GM18909 (cell line): ENCODE data around the gene STARD3NL.
"Not testable (repeated sequence)": the region's sequence is repeated elsewhere in the genome, so short reads cannot be mapped to it uniquely, and the experiment has no call there.

ENCODE experiments used
- ATAC-seq: cut with Tn5 transposase; IDR thresholded peaks from one replicate; pipeline ENCODE4 v1.9.1; 2021; ENCODE audit warnings: mild to moderate bottlenecking; ENCODE audit not compliant: unreplicated experiment, poor library complexity

Gene STARD3NL

GRCh38 chr7:38215735-38216670, 38.0 kb downstream of the STARD3NL start:
- ATAC-seq, result peak; percentile 82

- no peak for ATAC-seq
Measured at GRCh38 chr7:38217672-38218071, 39.6 kb downstream of the STARD3NL start.

- ATAC-seq, result peak; percentile 81
Measured at GRCh38 chr7:38220452-38220851, 42.4 kb downstream of the STARD3NL start.

GRCh38 chr7:38222481-38223096, 44.5 kb downstream of the STARD3NL start:
- ATAC-seq, result peak; percentile 46

- ATAC-seq, result no peak
Measured at GRCh38 chr7:38223306-38223705, 45.3 kb downstream of the STARD3NL start.

GRCh38 chr7:38224392-38224791, 46.3 kb downstream of the STARD3NL start:
- no peak for ATAC-seq

GRCh38 chr7:38229386-38229785, 51.3 kb downstream of the STARD3NL start:
- no peak for ATAC-seq

- ATAC-seq, result no peak
Measured at GRCh38 chr7:38229884-38230642, 52.0 kb downstream of the STARD3NL start.

GRCh38 chr7:38232502-38233366, 54.7 kb downstream of the STARD3NL start:
- peak; percentile 97 for ATAC-seq

GRCh38 chr7:38234759-38235158, 56.7 kb downstream of the STARD3NL start:
- ATAC-seq, result not testable (repeated sequence)

- ATAC-seq, result no peak
Measured at GRCh38 chr7:38235606-38236005, 57.6 kb downstream of the STARD3NL start.

- not testable (repeated sequence) for ATAC-seq
Measured at GRCh38 chr7:38239129-38239528, 61.1 kb downstream of the STARD3NL start.

GRCh38 chr7:38241071-38241470, 63.0 kb downstream of the STARD3NL start:
- ATAC-seq, result no peak

GRCh38 chr7:38242814-38243213, 64.8 kb downstream of the STARD3NL start:
- ATAC-seq, result no peak

GRCh38 chr7:38243345-38243744, 65.3 kb downstream of the STARD3NL start:
- not testable (repeated sequence) for ATAC-seq

GRCh38 chr7:38244516-38244915, 66.5 kb downstream of the STARD3NL start:
- no peak for ATAC-seq

GRCh38 chr7:38245409-38245977, 67.4 kb downstream of the STARD3NL start:
- ATAC-seq, result no peak

- no peak for ATAC-seq
Measured at GRCh38 chr7:38248069-38248567, 70.1 kb downstream of the STARD3NL start.

GRCh38 chr7:38249849-38250248, 71.8 kb downstream of the STARD3NL start:
- peak; percentile 66 for ATAC-seq
